ENCODE results near the gene INO80.

DNA sequence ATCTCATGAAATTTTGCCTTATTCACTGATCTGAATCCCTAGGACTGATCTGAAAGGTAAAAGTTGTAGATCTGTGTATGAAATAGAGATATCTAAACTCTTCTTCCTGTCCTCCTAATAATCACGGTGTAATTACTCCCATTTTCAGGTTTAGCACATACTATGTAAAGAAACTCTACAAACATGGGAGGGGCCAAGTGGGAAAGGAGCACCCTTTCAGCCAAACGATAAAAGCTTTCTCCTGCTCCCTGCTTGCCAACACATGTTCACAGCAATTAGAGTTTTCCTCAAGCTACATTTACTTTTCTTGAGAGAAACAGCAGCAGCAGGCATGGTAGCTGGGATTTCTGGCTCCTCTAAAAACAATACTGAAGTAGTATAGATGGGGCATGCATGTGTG, 91.2 kb downstream of the INO80 start:
- no peak for TF ChIP-seq POLR2A (IDR thresholded peaks at IDR 0.05)
- TF ChIP-seq, protein P1, sequence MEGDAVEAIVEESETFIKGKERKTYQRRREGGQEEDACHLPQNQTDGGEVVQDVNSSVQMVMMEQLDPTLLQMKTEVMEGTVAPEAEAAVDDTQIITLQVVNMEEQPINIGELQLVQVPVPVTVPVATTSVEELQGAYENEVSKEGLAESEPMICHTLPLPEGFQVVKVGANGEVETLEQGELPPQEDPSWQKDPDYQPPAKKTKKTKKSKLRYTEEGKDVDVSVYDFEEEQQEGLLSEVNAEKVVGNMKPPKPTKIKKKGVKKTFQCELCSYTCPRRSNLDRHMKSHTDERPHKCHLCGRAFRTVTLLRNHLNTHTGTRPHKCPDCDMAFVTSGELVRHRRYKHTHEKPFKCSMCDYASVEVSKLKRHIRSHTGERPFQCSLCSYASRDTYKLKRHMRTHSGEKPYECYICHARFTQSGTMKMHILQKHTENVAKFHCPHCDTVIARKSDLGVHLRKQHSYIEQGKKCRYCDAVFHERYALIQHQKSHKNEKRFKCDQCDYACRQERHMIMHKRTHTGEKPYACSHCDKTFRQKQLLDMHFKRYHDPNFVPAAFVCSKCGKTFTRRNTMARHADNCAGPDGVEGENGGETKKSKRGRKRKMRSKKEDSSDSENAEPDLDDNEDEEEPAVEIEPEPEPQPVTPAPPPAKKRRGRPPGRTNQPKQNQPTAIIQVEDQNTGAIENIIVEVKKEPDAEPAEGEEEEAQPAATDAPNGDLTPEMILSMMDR (IDR thresholded peaks at IDR 0.05) = no peak
